ENCODE results near the gene CSNK2A1.
"Not testable (repeated sequence)": the region's sequence is repeated elsewhere in the genome, so short reads cannot be mapped to it uniquely, and the experiment has no call there.

Gene CSNK2A1

DNA sequence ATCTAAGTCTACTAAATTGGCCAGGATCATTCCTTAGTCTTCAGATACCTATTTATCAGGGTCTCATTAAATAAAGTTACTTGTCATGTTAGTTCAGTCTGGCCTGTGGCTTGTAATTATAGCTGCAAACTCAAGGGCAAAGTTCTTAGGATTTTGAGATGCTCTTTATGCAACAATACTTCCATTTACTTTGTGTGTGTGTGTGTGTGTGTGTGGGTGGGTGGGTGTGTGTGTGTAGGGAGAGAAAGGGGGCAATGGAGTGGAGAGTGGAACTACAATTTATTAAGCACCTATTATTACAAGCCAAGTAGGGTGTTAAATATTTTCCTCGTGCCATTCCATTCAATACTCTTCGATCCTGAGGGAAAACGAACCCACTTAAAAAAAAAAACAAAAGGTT, 63.5 kb downstream of the CSNK2A1 start:
- no peak for DNase-seq

DNA sequence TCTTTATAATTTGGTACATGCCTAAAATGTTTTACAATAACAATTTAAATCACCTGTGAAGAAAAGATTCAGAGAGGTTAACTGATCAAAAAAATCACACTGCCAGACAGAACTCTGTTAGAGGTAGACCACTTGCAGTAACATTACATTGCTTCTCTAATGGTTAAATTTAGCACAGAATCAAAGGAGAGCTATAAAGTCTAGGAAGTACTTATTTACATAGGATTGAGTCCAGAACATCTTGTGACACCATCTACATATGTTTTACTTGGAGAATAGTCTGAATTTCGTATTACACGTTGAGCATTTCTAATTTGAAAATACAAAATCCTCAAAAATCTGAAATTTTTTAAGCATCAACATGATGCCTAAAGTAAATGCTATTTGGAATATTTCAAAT, 64.1 kb downstream of the CSNK2A1 start:
- no peak for DNase-seq

DNA sequence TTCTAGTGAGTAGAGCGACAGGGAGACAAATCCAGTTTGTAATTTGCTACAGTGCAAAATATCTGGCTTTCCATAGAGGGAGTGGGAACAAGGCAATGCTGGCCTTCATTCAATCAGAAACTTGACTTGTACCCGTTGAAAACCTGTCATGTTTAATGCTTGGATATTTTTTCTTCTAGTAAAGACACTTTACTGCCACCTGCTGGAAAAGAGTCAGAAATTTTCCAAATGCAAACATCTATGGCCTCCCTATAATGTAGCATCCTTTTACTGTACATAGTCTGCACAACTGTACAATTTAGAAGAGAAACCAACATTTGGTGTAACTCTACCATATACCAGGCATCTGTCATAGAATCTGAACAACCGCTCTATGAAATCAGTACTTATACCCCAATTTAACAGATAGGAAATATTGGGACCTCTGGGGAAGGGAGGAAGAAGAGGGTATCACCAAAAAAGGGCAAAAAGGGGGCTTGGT, 64.6 kb downstream of the CSNK2A1 start:
- no peak for DNase-seq

DNA sequence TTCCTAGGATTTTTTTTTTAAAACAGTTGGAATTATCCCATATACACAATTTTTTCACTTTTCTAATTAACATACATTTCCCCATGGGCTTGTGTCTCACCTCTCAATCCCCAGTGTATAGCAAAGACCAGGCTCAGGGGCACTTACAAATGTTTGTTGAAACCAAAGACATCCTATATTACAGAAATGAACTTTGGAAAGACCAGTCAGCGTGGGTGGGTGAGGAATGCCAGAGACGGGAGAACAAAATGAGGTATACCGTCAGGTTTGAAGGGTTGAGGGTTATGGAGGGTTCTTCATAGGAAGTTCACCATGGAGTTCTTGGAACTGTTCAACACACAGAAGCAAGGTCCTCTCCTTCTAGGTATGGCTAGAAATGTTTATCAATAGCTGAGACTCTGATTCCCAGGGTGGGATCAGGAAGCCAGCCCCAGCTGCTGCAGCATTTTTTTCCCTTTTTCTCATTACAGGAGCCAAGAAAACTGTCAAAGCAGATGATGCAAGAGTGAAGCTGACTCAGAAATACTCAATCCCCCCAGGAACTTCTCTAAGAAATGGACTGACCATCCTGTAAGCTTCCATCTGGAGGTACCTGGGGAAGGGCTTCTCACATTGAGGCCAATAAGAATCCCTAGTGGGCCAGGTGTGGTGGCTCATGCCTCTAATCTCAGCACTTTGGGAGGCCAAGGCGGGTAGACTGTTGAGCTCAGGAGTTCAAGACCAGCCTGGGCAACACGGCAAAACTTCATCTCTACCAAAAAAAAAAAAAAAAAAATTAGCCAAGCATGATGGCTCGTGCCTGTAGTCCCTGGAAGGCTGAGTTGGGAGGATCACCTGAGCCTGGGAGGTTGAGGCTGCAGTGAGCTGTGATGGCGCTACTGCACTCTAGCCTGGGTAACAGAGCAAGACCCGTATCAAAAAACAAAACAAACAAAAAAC, 65.3 kb downstream of the CSNK2A1 start:
- no peak for DNase-seq

DNA sequence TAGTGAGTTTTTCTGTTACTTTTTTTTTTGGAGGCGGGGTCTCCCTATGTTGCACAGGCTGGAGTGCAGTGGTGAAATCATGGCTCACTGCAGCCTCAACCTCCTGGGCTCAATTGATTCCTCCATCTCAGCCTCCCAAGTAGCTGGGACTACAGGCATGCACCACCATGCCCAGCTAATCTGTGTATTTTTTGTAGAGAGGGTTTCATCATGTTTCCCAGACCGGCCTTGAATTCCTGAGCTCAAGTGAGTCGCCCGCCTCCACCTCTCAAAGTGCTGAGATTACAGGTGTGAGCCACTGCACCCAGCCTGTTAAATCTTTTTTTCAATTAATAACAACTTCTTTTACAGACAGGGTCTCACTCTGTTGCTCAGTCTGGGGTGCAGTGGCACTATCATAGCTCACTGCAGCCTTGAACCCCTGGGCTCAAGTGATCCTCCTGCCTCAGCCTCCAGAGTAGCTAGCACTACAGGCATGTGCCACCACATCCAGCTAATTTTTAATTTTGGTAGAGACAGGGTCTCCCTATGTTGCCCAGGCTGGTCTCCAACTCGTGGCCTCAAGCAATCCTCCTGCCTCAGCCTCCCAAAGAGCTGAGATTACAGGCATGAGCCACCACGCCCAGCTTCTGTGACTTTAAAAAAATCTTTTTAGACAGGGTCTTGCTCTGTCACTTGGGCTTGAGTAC, 66.9 kb downstream of the CSNK2A1 start:
- not testable (repeated sequence) for DNase-seq

DNA sequence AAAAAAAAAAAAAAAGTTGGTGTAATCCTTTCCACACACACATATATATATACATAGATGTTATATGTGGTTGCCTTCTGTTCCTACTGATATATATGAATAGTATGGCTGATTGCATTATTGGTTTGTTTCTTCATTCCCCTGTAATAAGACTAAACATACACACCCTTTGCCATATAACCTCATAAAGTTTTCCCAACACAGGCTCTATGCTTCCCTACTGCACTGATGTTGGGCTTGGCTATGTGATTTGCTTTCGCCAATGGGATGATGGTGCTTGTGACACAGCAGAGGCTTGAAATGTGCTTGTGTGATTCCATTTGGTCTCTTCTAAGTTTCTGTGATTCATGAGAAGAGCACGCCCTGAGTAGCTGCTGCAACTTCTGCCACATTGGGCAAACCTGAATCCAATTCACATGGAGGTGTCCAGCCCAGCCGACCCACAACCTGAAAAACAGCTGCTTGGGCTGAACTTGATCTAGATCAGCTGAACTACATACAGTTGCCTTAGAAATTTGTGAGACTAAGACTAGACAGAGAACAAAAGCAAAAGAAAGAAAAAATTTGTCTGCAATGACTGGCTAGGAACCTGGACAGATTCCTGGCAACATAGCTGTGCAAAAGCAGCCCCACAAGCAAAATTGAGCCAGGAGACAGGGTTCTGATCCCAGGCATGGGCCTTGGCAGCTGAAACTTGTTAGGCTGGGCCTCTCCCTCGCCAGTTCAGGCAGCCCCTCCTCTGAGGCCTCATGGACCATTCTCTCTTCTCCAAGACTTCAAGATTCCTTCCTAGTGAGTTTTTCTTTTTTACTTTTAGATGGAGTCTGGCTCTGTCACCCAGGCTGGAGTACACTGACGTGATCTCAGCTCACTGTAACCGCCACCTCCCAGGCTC, 67.9 kb downstream of the CSNK2A1 start:
- DNase-seq: no peak

DNA sequence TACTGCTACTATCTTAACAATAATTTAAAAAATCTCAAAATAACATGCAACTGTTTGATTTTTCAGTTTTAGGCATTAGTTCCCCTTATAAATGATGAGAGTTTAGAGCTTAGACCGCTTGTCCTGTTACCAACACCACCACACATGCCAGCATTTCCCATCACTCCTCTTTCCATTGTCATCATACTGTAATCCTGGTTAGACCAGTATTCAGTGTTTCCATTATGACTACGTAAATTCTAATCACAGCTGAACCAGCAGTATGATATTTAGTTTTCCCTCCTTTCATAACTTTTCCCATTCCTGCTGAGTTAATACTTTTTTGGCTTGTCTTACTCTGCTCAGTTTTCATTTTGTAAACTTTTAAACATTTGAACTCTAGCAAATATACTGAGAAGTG, 69.0 kb downstream of the CSNK2A1 start:
- DNase-seq: no peak

DNA sequence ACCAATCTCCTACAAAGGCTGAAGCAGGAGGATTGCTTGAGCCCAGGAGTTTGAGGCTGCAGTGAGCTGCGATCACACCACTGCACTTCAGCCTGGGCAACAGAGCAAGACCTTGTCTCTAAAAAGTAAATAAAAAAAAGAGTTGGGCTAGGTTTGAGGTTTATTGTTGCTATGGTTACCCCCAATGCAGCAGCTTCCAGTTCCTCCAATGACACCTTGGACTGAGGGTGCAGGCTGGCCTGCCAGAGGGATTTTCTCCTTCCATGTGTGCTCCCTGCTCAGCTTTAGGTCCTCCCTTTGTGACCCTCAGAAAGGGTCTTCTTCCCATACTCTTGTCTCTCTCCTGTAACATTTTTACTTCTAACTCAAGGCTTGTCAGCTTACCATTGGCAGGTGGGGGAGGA, 70.7 kb downstream of the CSNK2A1 start:
- no peak for DNase-seq

DNA sequence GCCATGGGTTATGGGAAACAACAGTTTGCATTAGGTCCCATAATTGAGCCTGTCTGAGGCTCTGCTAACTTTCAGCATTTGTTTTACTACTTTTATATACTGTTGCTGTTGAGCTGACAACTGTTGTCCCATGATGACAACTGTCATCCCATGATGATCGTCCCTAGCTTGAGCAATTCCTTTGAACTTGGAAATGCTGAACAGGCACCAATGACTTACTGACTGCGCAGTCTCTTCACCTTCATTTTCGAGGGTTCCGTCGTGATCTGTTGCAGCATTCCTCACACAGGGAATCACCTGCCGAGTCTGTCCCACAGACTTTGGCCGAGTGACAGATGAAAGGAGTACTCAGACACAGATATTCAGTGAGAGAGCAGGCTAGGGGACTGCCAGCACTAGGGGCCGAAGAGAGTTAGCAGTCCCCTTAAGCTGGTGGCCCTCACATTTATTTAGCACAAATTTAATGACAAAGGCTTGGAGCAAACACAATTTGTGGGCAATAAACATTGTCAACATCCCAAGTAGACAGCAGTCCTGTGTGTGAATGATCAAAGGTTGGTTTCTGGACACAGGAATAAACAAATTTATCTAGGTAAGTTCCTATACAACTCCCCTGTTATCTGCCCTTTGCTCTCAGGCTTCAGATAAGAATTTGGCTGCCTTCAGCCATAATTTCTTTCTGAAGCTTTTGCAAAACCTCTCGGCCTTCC, 71.3 kb downstream of the CSNK2A1 start:
- DNase-seq: no peak

DNA sequence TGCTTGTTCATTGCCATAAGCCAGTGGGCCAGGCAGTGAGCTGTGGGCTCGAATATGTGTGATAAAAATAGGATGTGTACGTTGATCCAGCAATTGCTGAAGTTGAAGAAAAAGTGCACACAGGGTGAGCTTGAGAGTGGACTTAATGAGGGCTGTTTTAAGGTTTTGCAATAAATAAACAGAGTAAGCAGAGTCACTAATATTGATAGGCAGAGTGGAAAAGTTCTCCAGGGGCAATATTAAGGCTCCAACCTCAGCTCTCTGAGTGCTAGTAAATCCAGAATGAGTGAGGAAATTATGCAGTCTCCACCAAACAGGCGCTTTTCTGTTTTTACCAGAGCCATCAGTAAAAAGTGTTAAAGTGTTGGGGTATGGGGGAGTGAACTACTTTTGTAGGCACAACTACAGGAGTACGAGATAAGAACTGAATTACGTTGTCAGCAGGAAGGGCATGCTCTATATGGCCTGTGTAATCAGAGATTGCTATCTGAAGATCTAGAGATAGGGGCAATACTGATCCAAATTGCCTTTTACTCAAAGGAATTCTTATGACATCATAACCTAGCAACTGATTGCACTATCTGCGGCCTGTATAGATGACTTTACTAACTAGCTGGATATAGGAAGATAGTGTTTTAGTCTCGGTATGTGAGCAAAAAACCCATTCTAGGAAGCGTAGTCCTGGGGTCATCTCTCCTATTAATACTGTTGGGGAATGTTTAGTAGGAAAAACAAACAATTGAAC, 73.7 kb downstream of the CSNK2A1 start:
- DNase-seq: no peak

DNA sequence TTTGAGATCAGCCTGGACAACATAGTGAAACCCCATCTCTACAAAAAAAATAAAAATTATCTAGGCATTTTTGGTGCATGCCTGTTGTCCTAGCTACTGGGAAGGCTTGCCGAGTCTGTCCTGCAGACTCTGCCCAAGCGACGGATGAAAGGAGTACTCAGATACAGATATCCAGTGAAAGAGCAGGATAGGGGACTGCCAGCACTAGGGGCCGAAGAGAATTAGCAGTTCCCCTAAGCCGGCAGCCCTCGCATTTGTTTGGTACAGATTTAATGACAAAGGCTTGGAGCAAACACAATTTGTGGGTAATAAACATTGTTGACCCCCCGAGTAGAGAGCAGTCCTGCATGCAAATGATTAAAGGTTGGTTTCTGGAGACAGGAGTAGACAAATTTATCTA, 75.8 kb downstream of the CSNK2A1 start:
- DNase-seq: no peak

DNA sequence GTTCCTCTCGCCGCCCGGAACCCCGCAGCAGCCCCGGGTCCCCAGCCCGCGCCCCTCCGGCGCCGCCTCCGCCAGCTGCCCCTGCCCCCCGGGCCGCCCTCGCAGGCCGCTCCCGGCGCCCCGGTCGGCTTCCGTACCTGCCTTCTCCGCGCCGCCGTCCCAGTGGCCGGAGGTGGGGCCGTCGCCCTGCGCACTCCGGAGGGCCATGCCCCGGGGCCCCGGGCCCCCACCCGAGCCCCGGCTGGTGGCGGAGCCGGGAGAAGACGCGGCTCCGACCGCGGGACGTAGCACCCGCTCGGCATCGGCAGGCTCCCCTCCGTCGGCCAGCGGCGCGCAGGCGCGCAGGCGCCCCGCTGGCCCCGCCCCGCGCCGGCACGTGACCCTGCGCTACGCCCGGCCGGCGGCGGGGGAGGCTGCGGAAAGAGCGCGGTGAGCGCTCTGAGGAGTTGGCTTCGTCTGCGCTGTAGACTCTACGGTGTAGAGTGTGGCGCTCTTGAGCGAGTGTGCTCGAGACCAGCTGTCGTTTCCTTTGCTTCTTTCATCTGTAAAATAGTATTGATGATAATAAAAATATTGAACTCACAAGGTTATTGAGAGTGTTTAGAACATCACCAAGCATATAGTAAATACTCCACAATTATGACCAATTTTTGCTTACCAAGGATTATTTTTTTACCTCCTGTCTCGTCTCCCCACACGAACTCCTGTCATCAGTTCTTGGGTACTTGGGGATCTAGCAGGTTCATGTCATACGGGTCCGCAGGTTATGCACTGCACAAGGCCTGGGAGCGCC, 81.2 kb downstream of the CSNK2A1 start, which contains the start of gene TBC1D20:
Gene TBC1D20, minus strand, starts transcription at position 335 of the 793 bp plus-strand sequence. Its CDS starts 128 bp downstream, at position 207.
- peak; percentile 86 for DNase-seq

DNA sequence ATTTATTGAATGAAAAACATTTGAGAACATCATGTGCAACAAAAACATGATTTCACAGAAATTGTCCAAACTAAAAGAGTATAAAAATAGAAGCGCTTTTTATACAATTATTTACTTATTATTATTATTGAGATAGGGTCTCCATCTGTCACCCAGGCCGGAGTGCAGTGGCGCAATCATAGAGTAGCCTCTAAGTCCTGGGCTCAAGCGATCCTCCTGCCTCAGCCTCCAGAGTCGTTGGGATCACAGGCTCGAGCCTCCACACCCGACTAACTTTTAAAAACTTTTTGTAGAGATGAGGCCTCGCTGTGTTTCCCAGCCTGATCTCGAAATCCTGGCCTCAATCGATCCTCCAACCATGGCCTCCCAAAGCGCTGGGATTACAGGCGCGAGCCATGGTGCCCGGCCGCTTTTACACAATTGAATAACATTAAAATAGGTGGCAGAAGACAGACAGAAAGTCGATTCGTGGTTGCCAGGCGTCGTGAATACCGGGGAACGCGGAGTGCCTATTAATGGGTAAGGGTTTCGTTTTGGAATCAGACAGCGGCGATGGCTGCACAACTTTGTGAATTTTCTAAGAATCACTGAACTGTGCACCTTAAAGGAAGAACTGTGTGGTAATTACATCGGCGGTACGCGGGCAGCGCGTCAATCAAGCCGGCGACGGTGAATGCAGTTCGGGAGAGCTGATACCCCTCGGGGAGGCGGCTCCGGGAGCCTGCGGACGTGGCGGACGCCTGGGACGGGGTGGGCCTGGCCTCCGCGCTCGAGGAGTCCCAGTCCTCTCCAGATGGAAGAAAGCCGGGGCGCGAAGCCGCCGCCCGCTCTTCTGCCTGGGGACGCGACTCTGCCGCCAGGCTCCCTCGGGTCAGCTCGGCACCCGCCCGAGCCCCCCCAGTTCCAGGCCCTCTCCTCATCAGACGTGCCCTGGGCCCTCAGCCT, 82.1 kb downstream of the CSNK2A1 start:
- DNase-seq: peak; percentile 67

DNA sequence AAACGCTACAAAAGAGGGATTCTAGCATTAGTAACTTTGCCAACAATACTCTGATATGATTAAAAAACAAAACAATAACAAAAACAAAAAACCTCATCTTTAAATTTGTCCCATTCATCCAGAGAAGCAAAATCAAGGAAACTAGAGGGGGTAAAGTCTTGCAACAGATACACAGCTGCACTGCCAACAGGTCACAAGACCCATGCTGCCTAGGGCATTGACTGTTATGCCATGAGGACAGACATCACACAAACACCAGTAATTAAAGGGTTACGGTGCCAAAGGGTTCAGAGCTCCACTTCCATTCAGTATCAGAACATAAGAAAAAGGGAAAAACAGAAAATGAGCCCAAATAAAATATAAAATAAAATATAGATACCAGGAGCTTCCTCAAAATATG, 82.9 kb downstream of the CSNK2A1 start:
- no peak for DNase-seq

DNA sequence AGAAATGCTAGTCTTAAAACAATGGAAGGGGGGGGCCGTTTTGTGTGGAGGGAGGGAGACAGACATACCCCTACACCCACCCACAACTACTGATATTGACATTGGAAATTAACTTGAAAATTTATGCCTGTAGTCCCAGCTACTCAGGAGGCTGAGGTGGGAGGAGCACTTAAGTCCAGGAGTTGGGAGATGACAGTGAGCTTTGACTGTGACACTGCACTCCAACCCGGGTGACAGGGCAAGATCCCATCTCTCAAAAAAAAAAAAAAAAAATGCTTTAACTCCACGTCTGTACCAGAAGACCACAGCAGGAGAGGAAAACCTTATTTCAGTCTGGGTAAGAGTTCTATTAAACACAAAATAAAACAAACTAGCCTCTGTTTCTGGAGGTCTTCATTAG, 83.4 kb downstream of the CSNK2A1 start:
- no peak for DNase-seq

DNA sequence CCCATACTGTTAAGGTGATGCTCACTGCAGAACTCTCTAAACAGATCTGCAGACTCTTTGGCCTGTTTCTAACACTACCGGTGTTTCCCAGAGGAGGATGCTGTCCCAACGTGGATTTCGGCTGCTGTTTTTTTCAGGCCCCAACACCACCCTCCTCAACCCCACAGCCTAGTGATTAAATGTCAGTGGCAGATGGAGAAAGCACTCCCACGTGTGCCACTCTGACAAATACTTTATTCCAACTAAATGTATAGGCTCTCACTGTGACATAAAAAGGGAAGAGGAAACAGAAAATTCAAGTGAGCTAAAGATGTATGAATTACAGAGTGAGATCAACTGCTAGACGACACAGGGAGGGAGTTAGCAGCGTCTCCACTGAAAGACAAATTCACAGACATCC, 84.8 kb downstream of the CSNK2A1 start:
- DNase-seq: no peak

DNA sequence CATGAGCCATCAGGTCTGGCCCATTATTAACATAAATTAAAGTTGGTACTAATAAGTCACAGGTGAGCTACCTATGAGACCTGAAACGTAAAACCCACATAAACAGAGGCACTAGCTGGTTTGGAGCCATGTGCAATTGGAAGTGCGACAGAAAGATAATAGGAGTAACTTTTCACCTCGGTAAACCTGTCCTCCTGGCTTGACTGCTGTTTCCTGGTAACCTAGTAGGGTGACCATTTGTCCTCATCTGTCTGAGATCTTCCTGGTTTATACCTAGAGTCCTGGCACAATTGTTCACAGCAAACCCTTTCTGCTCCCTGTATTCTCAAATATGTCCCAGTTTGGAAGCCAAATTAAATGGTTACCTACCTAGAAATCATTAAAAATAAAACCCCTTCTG, 88.6 kb downstream of the CSNK2A1 start:
- DNase-seq: no peak

DNA sequence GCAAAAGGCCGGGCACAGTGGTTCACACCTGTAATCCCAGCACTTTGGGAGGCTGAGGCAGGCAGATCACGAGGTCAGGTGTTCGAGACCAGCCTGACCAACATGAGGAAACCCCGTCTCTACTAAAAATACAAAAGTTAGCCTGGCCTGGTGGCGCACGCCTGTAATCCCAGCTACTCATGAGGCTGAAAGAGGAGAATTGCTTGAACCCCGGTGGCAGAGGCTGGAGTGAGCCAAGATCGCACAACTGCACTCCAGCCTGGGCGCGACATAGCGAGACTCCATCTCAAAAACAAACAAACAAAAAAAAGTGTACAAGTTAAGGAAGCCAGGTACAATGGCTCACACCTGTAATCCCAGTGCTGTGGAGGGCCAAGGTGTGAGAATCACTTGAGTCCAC, 91.6 kb downstream of the CSNK2A1 start:
- DNase-seq: not testable (repeated sequence)

Data from stimulated activated CD8-positive, alpha-beta memory T cell treated with anti-CD3 and anti-CD28 coated beads, Interleukin-4, amount 100 ng/mL, for 48 hours (primary cell).